IMR-90 (cell line): ENCODE data around the gene OR7E24. TPM values are rescaled to one million over a fixed set of nuclear protein-coding genes. Genes with fewer than 3 reads are reported as not detected.

ENCODE experiments used
- ATAC-seq: fragments of 200-7000 bp; cut with Tn5 transposase; 2 replicates; pipeline ENCODE4 v1.9.1; 2020; ENCODE audit warnings: low read depth, mild to moderate bottlenecking, moderate library complexity
- BruUV-seq: library from RNA; stranded (reverse); fragments of 400-500 nt; replicated peaks from 2 replicates; lab custom pipeline; 2021; lab: Mats Ljungman, UMichigan
- CTCF ChIA-PET: fragments of 300-600 bp; formaldehyde crosslinking; extraction: SDS; loops from one replicate; lab custom pipeline; 2021; ENCODE audit warnings: antibody characterized with exemption; lab: Yijun Ruan, JAX
- POLR2A ChIA-PET: fragments of 300-600 bp; sonication (Branson Sonifier 250); formaldehyde crosslinking; loops from one replicate; lab custom pipeline; 2022; ENCODE audit warnings: antibody characterized with exemption; ENCODE audit not compliant: unreplicated experiment; lab: Charles Lee
- DNase-seq: peaks from one replicate; pipeline ENCODE4 v3.0.0; 2013
- H2AFZ ChIP-seq: replicated peaks from 2 replicates; pipeline ENCODE3; 2013; ENCODE audit warnings: low read length, mild to moderate bottlenecking; ENCODE audit not compliant: poor library complexity
- H2AK5ac ChIP-seq: 2 replicates; pipeline ENCODE4 v1.6.1; 2013; ENCODE audit warnings: low read depth, low read length, inconsistent platforms
- H2AK9ac ChIP-seq: replicated peaks from 2 replicates; pipeline ENCODE3; 2013; ENCODE audit warnings: mild to moderate bottlenecking, low read depth, low read length, moderate library complexity; ENCODE audit not compliant: poor library complexity
- H2BK120ac ChIP-seq: 2 replicates; pipeline ENCODE4 v1.6.1; 2013; ENCODE audit warnings: low read depth, low read length, inconsistent platforms
- H2BK15ac ChIP-seq: 3 replicates; pipeline ENCODE4 v1.6.1; 2013; ENCODE audit warnings: low read depth, low read length, inconsistent platforms
- H2BK20ac ChIP-seq: 2 replicates; pipeline ENCODE4 v1.6.1; 2013; ENCODE audit warnings: low read depth, mild to moderate bottlenecking, inconsistent platforms, low read length, moderate library complexity
- H2BK5ac ChIP-seq: 2 replicates; pipeline ENCODE4 v1.6.1; 2013; ENCODE audit warnings: mild to moderate bottlenecking, low read depth, low read length, inconsistent platforms; ENCODE audit not compliant: poor library complexity, severe bottlenecking
- H3K14ac ChIP-seq: replicated peaks from 2 replicates; pipeline ENCODE4 v1.6.1; 2013; ENCODE audit warnings: low read depth, low read length, inconsistent platforms
- H3K18ac ChIP-seq: 2 replicates; pipeline ENCODE4 v1.6.1; 2013; ENCODE audit warnings: low read depth, low read length, control low read depth
- H3K23ac ChIP-seq: 2 replicates; pipeline ENCODE4 v1.6.1; 2013; ENCODE audit warnings: low read depth, low read length, inconsistent platforms
- H3K27ac ChIP-seq: 2 replicates; pipeline ENCODE4 v1.5.1; 2013; ENCODE audit warnings: mild to moderate bottlenecking, control low read depth, low read length; ENCODE audit not compliant: insufficient read depth
- H3K27me3 ChIP-seq: 2 replicates; pipeline ENCODE4 v1.6.1; 2013; ENCODE audit warnings: low read length; ENCODE audit not compliant: control insufficient read depth, insufficient read depth
- H3K36me3 ChIP-seq: 2 replicates; pipeline ENCODE4 v1.6.1; 2013; ENCODE audit warnings: low read length, mixed read lengths; ENCODE audit not compliant: control insufficient read depth, insufficient read depth
- H3K4ac ChIP-seq: 2 replicates; pipeline ENCODE4 v1.6.1; 2013; ENCODE audit warnings: low read depth, low read length, inconsistent platforms
- H3K4me1 ChIP-seq: 2 replicates; pipeline ENCODE4 v1.6.1; 2013; ENCODE audit warnings: low read length, mixed read lengths; ENCODE audit not compliant: control insufficient read depth, insufficient read depth
- H3K4me2 ChIP-seq: 2 replicates; pipeline ENCODE4 v1.6.1; 2013; ENCODE audit warnings: low read depth, mild to moderate bottlenecking, control low read depth, low read length, moderate library complexity
- H3K4me3 ChIP-seq: 2 replicates; pipeline ENCODE4 v1.5.1; 2013; ENCODE audit warnings: low read depth, mild to moderate bottlenecking, control low read depth, low read length, moderate library complexity; ENCODE audit not compliant: insufficient read depth
- H3K56ac ChIP-seq: 2 replicates; pipeline ENCODE4 v1.6.1; 2013; ENCODE audit warnings: low read length, inconsistent platforms; ENCODE audit not compliant: insufficient read depth; ENCODE audit errors: extremely low read depth
- H3K79me1 ChIP-seq, 2 experiments: 2 replicates each; pipeline ENCODE4 v1.6.1; 2013; ENCODE audit warnings: low read length in 2 of 2, inconsistent platforms in 1 of 2, low read depth in 1 of 2
- H3K9ac ChIP-seq: 2 replicates; pipeline ENCODE4 v1.6.1; 2013; ENCODE audit warnings: low read depth, low read length, control low read depth
- H3K9me1 ChIP-seq: 2 replicates; pipeline ENCODE4 v1.6.1; 2013; ENCODE audit warnings: low read length, inconsistent platforms; ENCODE audit not compliant: insufficient read depth
- H3K9me3 ChIP-seq: 2 replicates; pipeline ENCODE4 v1.6.1; 2013; ENCODE audit warnings: low read length; ENCODE audit not compliant: control insufficient read depth, insufficient read depth
- H4K20me1 ChIP-seq: 2 replicates; pipeline ENCODE4 v1.6.1; 2013; ENCODE audit warnings: low read length, inconsistent platforms; ENCODE audit not compliant: insufficient read depth
- H4K5ac ChIP-seq: 2 replicates; pipeline ENCODE4 v1.6.1; 2013; ENCODE audit warnings: mild to moderate bottlenecking, low read depth, low read length, control low read depth
- H4K8ac ChIP-seq, 2 experiments: 2 replicates each; pipeline ENCODE4 v1.6.1; 2013; ENCODE audit warnings: low read depth in 2 of 2, low read length in 2 of 2, control low read depth in 1 of 2, inconsistent platforms in 1 of 2
- H4K91ac ChIP-seq: 2 replicates; pipeline ENCODE4 v1.6.1; 2013; ENCODE audit warnings: low read depth, low read length, inconsistent platforms; ENCODE audit not compliant: insufficient read depth
- BHLHE40 ChIP-seq: fragments of 150-350 bp; IDR thresholded peaks from 2 replicates; pipeline ENCODE4 v1.6.1; 2016; ENCODE audit warnings: mild to moderate bottlenecking, low read depth, low read length
- CEBPB ChIP-seq: IDR thresholded peaks from 2 replicates; pipeline ENCODE4 v1.6.1; 2012; ENCODE audit warnings: low read depth, low read length, improper control_type of control experiment
- CHD1 ChIP-seq: IDR thresholded peaks from 2 replicates; pipeline ENCODE4 v1.6.1; 2012; ENCODE audit warnings: low read depth, low read length, improper control_type of control experiment
- ELK1 ChIP-seq: fragments of 150-350 bp; IDR thresholded peaks from 2 replicates; pipeline ENCODE4 v1.6.1; 2016; ENCODE audit warnings: low read depth, mild to moderate bottlenecking, low read length, moderate library complexity, borderline replicate concordance
- MAFK ChIP-seq: IDR thresholded peaks from 2 replicates; pipeline ENCODE4 v1.6.1; 2012; ENCODE audit warnings: low read depth, low read length, improper control_type of control experiment
- MAZ ChIP-seq: IDR thresholded peaks from 2 replicates; pipeline ENCODE4 v1.6.1; 2012; ENCODE audit warnings: low read depth, mild to moderate bottlenecking, low read length, improper control_type of control experiment, moderate library complexity, borderline replicate concordance
- MXI1 ChIP-seq: IDR thresholded peaks from 2 replicates; pipeline ENCODE4 v1.6.1; 2012; ENCODE audit warnings: low read depth, mild to moderate bottlenecking, low read length, moderate library complexity, borderline replicate concordance
- NFE2L2 ChIP-seq: fragments of 150-350 bp; IDR thresholded peaks from 2 replicates; pipeline ENCODE4 v1.6.1; 2016; ENCODE audit warnings: low read depth, mild to moderate bottlenecking, low read length
- RAD21 ChIP-seq: IDR thresholded peaks from 2 replicates; pipeline ENCODE4 v1.6.1; 2012; ENCODE audit warnings: low read length, improper control_type of control experiment
- RFX5 ChIP-seq: IDR thresholded peaks from 2 replicates; pipeline ENCODE4 v1.8.0; 2012; ENCODE audit warnings: low read depth, mild to moderate bottlenecking, low read length, moderate library complexity
- SMC3 ChIP-seq: fragments of 150-350 bp; IDR thresholded peaks from 2 replicates; pipeline ENCODE4 v1.6.1; 2016; ENCODE audit warnings: low read depth, mild to moderate bottlenecking, antibody characterized with exemption, low read length, moderate library complexity
- WGBS, 2 experiments: methylation state at CpG; one replicate each; pipeline versions ENCODE4 v1.1.5 to v1.1.7; 2013; ENCODE audit warnings: missing lambda C conversion rate in 2 of 2; ENCODE audit not compliant: insufficient read length in 1 of 2; ENCODE audit errors: extremely low coverage in 2 of 2; 5-methylcytosine and 5-hydroxymethylcytosine counted together
- dilution Hi-C: fragments of 300-500 bp; cut with HindIII; formaldehyde crosslinking; loops from one replicate; pipeline ENCODE4 v1.14.3; 2018; ENCODE audit warnings: low sequenced_read_pairs; ENCODE audit not compliant: unreplicated experiment
- in situ Hi-C: fragments of 300-500 bp; cut with MboI; formaldehyde crosslinking; loops from 3 replicates; pipeline ENCODE4 v1.14.3; 2019; ENCODE audit warnings: low sequenced_read_pairs, inconsistent platforms, mixed read lengths
- intact Hi-C: fragments of 100-400 bp; cut with micrococcal nuclease; formaldehyde crosslinking; loops from 2 replicates; pipeline ENCODE4 v1.10.0; 2022
- polyA plus RNA-seq, 3 experiments: library from polyadenylated mRNA; depleted of rRNA; stranded (reverse); fragments of >200 nt; gene quantifications; 2 replicates each; pipeline ENCODE4 v1.2.3, GENCODE V29; 2012; ENCODE audit warnings: low replicate concordance in 1 of 3
- total RNA-seq: library from RNA; depleted of rRNA; stranded (reverse); fragments of >200 nt; gene quantifications from 2 replicates; pipeline ENCODE4 v1.2.3, GENCODE V29; 2012

The OR7E24 gene
- total and polyA plus RNA-seq, 2 of the 4 experiments (the other 2 are of a cell fraction) = not detected

- H3K9me1 ChIP-seq = no peaks in the 10 kb centered on the region
- H2BK15ac ChIP-seq = no peak within 1 kb of the TSS
- H3K14ac ChIP-seq = no peak within 1 kb of the TSS
- no peak within 1 kb of the TSS for H2AK9ac ChIP-seq
- no peak within 1 kb of the TSS for H2BK120ac ChIP-seq
- no peak within 1 kb of the TSS for H2AFZ ChIP-seq
- H4K91ac ChIP-seq = no peak within 1 kb of the TSS
- H3K4me2 ChIP-seq = no peak within 1 kb of the TSS
- TF ChIP-seq SMC3 (no peak), MAZ (no peak), RAD21 (no peak), CHD1 (no peak), RFX5 (no peak), MAFK (no peak), NFE2L2 (no peak), MXI1 (no peak), ELK1 (no peak), BHLHE40 (no peak), CEBPB (no peak)
- H3K4me1 ChIP-seq = no peaks in the 10 kb centered on the region
- no peak for DNase-seq
- no peaks in the 10 kb centered on the region for H3K79me1 ChIP-seq
- dilution Hi-C loops (no loop called here), in situ Hi-C loops (no loop called here), intact Hi-C loops (no loop called here)
- H3K23ac ChIP-seq = no peak within 1 kb of the TSS
- no peak within 1 kb of the TSS for H2AK5ac ChIP-seq
- ATAC-seq = no peak
- no peaks in the 10 kb centered on the region for H3K27me3 ChIP-seq
- no peak within 1 kb of the TSS for H3K4me3 ChIP-seq
- no peak within 1 kb of the TSS for H2BK5ac ChIP-seq
- H4K20me1 ChIP-seq = no peaks in the 10 kb centered on the region
- H3K27ac ChIP-seq = no peak within 1 kb of the TSS
- no peaks in the 10 kb centered on the region for H3K36me3 ChIP-seq
- H3K56ac ChIP-seq = no peak within 1 kb of the TSS
- no peak within 1 kb of the TSS for H2BK20ac ChIP-seq
- H3K9me3 ChIP-seq = peaks cover 9% of the 10 kb centered on the region
- ChIA-PET POLR2A (no interaction called here), CTCF (no interaction called here)
- no peak within 1 kb of the TSS for H3K9ac ChIP-seq
- no peak within 1 kb of the TSS for H4K8ac ChIP-seq
- H3K18ac ChIP-seq = no peak within 1 kb of the TSS
- no peak within 1 kb of the TSS for H3K4ac ChIP-seq
- H4K5ac ChIP-seq = no peak within 1 kb of the TSS
- no CpG with 5 or more reads among the region's 3 CpGs for WGBS, 2 experiments
- BruUV-seq = no TSS peak
These were observed 31.2 kb upstream of the OR7E24 start, which contains the start of gene OR7D4 for GRCh38 chr19:9219489-9219888. Gene OR7D4 (minus strand): TSS chr19:9219589. CDS start chr19:9214837, 4,752 bp downstream.
